ENCODE measurements around the gene PALD1.
A peak's percentile ranks its signal among the peaks of the same experiment; 100 is the strongest.

Gene PALD1

GRCh38 chr10:70540089-70540788, 61.7 kb downstream of the PALD1 start:
- peak; percentile 42 for DNase-seq (ENCODE audit: extremely low spot score)
- CTCF ChIA-PET: interaction anchor here (0.6 to 1.6 kb wide), 4 partner anchors 77 to 221 kb away, joined by 3 to 6 read pairs (median 3); no protein-coding TSS in a partner anchor
- POLR2A ChIA-PET: no interaction called here
- TF ChIP-seq CTBP1 (IDR thresholded peaks at IDR 0.05; ENCODE audit: borderline replicate concordance) (no peak), TARDBP (IDR thresholded peaks at IDR 0.05) (peak; percentile 55)

- no peak for DNase-seq (ENCODE audit: extremely low spot score)
Measured at GRCh38 chr10:70540789-70541360, 62.3 kb downstream of the PALD1 start.

GRCh38 chr10:70541736-70542564, 63.4 kb downstream of the PALD1 start:
- POLR2A ChIA-PET: no interaction called here
- DNase-seq (ENCODE audit: extremely low spot score): no peak
- TF ChIP-seq PKNOX1 (IDR thresholded peaks at IDR 0.05) (no peak), FOXA1 (IDR thresholded peaks at IDR 0.05) (no peak), SUZ12 (IDR thresholded peaks at IDR 0.05) (no peak), BHLHE40 (IDR thresholded peaks at IDR 0.05; ENCODE audit: borderline replicate concordance) (no peak), L3MBTL2 (conservative IDR thresholded peaks at IDR 0.05) (no peak), ARNT (IDR thresholded peaks at IDR 0.05) (no peak), SP1 (IDR thresholded peaks at IDR 0.05) (no peak), NFRKB (IDR thresholded peaks at IDR 0.05) (no peak), HDGF (IDR thresholded peaks at IDR 0.05; ENCODE audit: borderline replicate concordance) (no peak), LEF1 (IDR thresholded peaks at IDR 0.05; ENCODE audit: borderline replicate concordance) (no peak), ELF4 (IDR thresholded peaks at IDR 0.05) (no peak), FOXM1 (IDR thresholded peaks at IDR 0.05; ENCODE audit: borderline replicate concordance) (no peak), TARDBP (IDR thresholded peaks at IDR 0.05) (no peak), CTBP1 (IDR thresholded peaks at IDR 0.05; ENCODE audit: borderline replicate concordance) (no peak), ZNF384 (IDR thresholded peaks at IDR 0.05) (no peak), FOXK2 (IDR thresholded peaks at IDR 0.05) (no peak)
- CTCF ChIA-PET: interaction anchor here (1.6 kb wide), 1 partner anchor 79 kb away, joined by 6 read pairs; no protein-coding TSS in a partner anchor

More at GRCh38 chr10:70540789-70541360, 62.3 kb downstream of the PALD1 start:
- POLR2A ChIA-PET: no interaction called here
- CTCF ChIA-PET: interaction anchor here (0.6 to 1.6 kb wide), 4 partner anchors 77 to 220 kb away, joined by 3 to 6 read pairs (median 3); no protein-coding TSS in a partner anchor
- TF ChIP-seq HDGF (IDR thresholded peaks at IDR 0.05; ENCODE audit: borderline replicate concordance): no peak
- TF ChIP-seq LEF1 (IDR thresholded peaks at IDR 0.05; ENCODE audit: borderline replicate concordance): no peak

- ChIA-PET POLR2A (no interaction called here), CTCF (no interaction called here)
- DNase-seq (ENCODE audit: extremely low spot score): no peak
- TF ChIP-seq NFRKB (IDR thresholded peaks at IDR 0.05) (no peak), BHLHE40 (IDR thresholded peaks at IDR 0.05; ENCODE audit: borderline replicate concordance) (no peak), SUZ12 (IDR thresholded peaks at IDR 0.05) (no peak), SP1 (IDR thresholded peaks at IDR 0.05) (no peak), FOXK2 (IDR thresholded peaks at IDR 0.05) (no peak), L3MBTL2 (conservative IDR thresholded peaks at IDR 0.05) (no peak), ZNF384 (IDR thresholded peaks at IDR 0.05) (no peak), HDGF (IDR thresholded peaks at IDR 0.05; ENCODE audit: borderline replicate concordance) (no peak), ARNT (IDR thresholded peaks at IDR 0.05) (no peak), PKNOX1 (IDR thresholded peaks at IDR 0.05) (no peak), ELF4 (IDR thresholded peaks at IDR 0.05) (no peak), CTBP1 (IDR thresholded peaks at IDR 0.05; ENCODE audit: borderline replicate concordance) (no peak), FOXA1 (IDR thresholded peaks at IDR 0.05) (no peak), FOXM1 (IDR thresholded peaks at IDR 0.05; ENCODE audit: borderline replicate concordance) (no peak), LEF1 (IDR thresholded peaks at IDR 0.05; ENCODE audit: borderline replicate concordance) (no peak), TARDBP (IDR thresholded peaks at IDR 0.05) (no peak)
Measured at GRCh38 chr10:70542565-70542938, 64.0 kb downstream of the PALD1 start.

GRCh38 chr10:70543911-70544310, 65.3 kb downstream of the PALD1 start:
- TF ChIP-seq BHLHE40 (IDR thresholded peaks at IDR 0.05; ENCODE audit: borderline replicate concordance) (no peak), PKNOX1 (IDR thresholded peaks at IDR 0.05) (no peak), ZNF384 (IDR thresholded peaks at IDR 0.05) (no peak), FOXK2 (IDR thresholded peaks at IDR 0.05) (no peak), FOXA1 (IDR thresholded peaks at IDR 0.05) (no peak), CTBP1 (IDR thresholded peaks at IDR 0.05; ENCODE audit: borderline replicate concordance) (no peak), NFRKB (IDR thresholded peaks at IDR 0.05) (no peak), SP1 (IDR thresholded peaks at IDR 0.05) (no peak), LEF1 (IDR thresholded peaks at IDR 0.05; ENCODE audit: borderline replicate concordance) (no peak), FOXM1 (IDR thresholded peaks at IDR 0.05; ENCODE audit: borderline replicate concordance) (no peak), HDGF (IDR thresholded peaks at IDR 0.05; ENCODE audit: borderline replicate concordance) (no peak)
- no peak for DNase-seq (ENCODE audit: extremely low spot score)
- CTCF ChIA-PET: no interaction called here
- POLR2A ChIA-PET: no interaction called here

All from HEK293T (cell line).